Measurements from ENCODE around the gene TPD52L1. TPM values are rescaled to one million over a fixed set of nuclear protein-coding genes. Genes with fewer than 3 reads are reported as not detected.

The TPD52L1 gene
- total RNA-seq, 2 experiments from 2014 or later, result not detected

DNA sequence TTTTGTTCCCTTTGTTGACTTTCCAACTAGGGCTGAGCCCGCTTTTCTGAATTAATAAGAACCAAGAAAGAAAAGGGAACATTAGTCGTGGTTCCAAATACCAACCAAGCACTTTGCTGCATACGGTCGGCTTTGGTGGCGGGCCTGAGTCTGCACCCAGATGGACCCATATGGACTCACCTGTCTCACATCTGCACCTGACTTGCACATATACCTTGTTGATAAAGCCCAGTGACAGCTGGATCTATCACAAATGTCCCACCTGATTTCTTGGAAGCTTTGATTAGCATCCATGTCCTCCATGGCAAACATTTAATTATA, 39.0 kb downstream of the TPD52L1 start:
- Mint-ChIP-seq H3K27me3 (peaks cover 1% of the 10 kb centered on the region), H3K9me3 (no peaks in the 10 kb centered on the region), H3K4me1 (peaks cover 6% of the 10 kb centered on the region), H3K36me3 (ENCODE audit: low read depth) (no peaks in the 10 kb centered on the region), H3K4me3 (no peak overlapping the region), H3K27ac (no peak overlapping the region)
- ChIA-PET POLR2A (no interaction called here), CTCF (interaction anchor here (0.8 to 2.6 kb wide), 10 partner anchors 10 to 567 kb away, joined by 3 to 16 read pairs (median 3); partner anchors contain the start of gene TPD52L1)
- no peak for DNase-seq

DNA sequence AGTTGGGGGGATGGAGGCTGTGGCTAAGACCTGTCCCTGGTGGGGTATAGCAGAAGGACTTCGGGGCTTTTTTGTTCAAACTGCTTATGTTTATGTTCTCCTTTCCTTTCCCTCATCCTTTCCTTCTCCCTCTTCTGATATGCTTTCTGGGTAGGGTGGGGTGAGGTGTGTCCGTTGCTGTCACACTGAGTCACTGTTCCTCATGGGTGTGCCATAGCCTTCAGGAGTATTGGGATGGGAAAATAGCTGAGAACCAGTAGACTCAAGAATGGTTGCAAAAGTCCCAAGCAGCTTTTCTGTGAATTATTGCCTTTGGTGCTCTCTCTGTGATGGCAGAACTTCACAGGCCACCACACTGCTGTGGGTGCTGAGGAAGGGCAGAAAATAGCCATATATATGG, 39.6 kb downstream of the TPD52L1 start:
- no peak for DNase-seq
- Mint-ChIP-seq H3K27me3 (peaks cover 1% of the 10 kb centered on the region), H3K36me3 (ENCODE audit: low read depth) (no peaks in the 10 kb centered on the region), H3K27ac (no peak overlapping the region), H3K9me3 (no peaks in the 10 kb centered on the region), H3K4me3 (no peak overlapping the region), H3K4me1 (peaks cover 6% of the 10 kb centered on the region)
- POLR2A ChIA-PET, result no interaction called here
- CTCF ChIA-PET, result interaction anchor here (0.8 to 2.6 kb wide), 6 partner anchors 9 to 40 kb away, joined by 3 to 16 read pairs (median 8); partner anchors contain the start of gene TPD52L1

DNA sequence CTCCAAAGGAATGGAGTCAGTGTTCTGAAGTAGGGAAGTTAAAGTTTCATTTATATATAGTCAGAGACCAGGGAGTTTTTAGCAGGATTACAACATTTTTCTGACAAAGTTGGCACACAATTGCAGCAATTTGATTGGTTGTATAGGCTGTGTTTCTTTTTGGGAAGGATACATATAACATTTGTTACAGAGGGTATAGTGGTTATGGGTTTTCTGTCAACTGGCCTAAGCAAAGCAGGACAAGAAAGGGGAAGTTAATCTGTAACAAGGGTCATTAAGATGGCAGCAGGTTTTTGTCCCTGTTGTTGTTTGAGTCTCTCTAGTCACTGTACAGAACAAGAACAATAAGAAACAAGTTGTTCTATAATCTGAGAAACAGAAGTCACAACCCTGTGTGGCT, 41.4 kb downstream of the TPD52L1 start:
- peaks cover 6% of the 10 kb centered on the region for H3K4me1 Mint-ChIP-seq
- ChIA-PET CTCF (interaction anchor here (1.6 kb wide), 1 partner anchor 41 kb away, joined by 3 read pairs; the partner anchor contains the start of gene TPD52L1), POLR2A (no interaction called here)
- no peak overlapping the region for H3K27ac Mint-ChIP-seq
- no peaks in the 10 kb centered on the region for H3K36me3 Mint-ChIP-seq (ENCODE audit: low read depth)
- no peaks in the 10 kb centered on the region for H3K9me3 Mint-ChIP-seq
- no peak for DNase-seq
- H3K27me3 Mint-ChIP-seq, result peaks cover 1% of the 10 kb centered on the region
- no peak overlapping the region for H3K4me3 Mint-ChIP-seq

DNA sequence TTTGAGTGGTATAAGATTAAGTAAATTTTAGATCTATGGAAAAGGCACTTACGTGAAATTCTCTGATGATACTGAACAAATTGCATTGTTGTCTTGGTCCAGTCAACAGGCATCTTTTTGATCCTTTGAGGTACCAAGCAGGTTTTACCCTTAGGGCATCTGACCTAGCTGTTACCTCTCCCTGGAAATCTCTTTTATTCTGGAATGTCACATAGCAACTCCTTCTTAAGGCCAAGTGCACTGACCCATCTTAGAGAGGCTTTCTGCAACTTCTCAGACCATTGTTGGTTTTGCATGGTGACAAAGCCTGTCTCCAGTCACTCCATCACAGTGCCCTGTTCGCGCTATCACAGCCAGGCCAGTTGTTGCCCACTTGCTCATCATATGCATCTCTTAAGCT, 42.0 kb downstream of the TPD52L1 start:
- Mint-ChIP-seq H3K4me1 (peaks cover 6% of the 10 kb centered on the region), H3K9me3 (no peaks in the 10 kb centered on the region), H3K4me3 (no peak overlapping the region), H3K36me3 (ENCODE audit: low read depth) (no peaks in the 10 kb centered on the region), H3K27ac (no peak overlapping the region), H3K27me3 (peaks cover 1% of the 10 kb centered on the region)
- ChIA-PET CTCF (interaction anchor here (1.6 kb wide), 1 partner anchor 42 kb away, joined by 3 read pairs; the partner anchor contains the start of gene TPD52L1), POLR2A (no interaction called here)
- DNase-seq, result no peak

DNA sequence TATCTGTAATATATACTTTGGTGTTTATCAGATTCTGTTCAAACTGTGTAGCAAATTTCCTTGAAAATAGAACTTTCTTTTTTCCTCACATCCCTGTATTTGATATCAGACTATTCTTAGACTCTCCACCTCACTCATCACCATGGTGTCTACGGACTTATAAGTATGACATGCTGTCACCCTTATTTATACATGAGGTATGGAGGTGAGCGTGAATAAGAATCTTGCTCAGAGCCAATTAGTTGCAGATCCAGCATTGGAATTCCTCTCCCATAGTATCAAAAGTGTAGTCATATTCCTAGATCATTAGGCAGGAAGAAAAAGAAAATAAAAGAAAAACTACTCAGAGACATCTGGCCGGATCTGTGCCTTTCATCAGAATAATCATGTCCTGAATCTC, 43.0 kb downstream of the TPD52L1 start:
- H3K9me3 Mint-ChIP-seq, result no peaks in the 10 kb centered on the region
- CTCF ChIA-PET, result no interaction called here
- H3K27ac Mint-ChIP-seq, result no peak overlapping the region

DNA sequence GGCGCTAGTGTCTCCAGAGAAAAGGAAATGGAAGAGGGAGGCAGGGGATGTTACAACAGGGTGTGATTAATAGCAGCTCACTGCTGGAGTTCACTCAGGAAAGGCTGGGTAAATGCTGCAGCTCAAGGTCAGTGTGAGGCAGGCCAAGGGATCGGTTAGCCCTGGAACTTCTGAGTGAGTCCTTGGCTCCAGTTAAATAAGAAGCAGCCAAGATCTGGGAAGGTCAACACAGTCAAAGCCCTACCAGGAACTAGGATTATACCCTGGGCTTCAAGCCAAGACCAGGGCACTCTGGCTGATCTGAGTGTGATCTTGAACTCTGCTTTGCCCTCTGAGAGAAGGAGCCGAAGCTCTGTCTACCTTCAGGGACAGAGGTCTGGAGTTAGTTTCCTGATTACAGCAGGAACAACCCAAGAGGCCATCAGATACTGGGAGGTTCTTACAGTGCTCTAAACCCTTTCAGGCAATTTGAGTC, 44.3 kb downstream of the TPD52L1 start:
- DNase-seq, result no peak
- no peaks in the 10 kb centered on the region for H3K9me3 Mint-ChIP-seq
- no peak overlapping the region for H3K4me3 Mint-ChIP-seq
- H3K27me3 Mint-ChIP-seq, result peaks cover 1% of the 10 kb centered on the region
- CTCF ChIA-PET, result interaction anchor here (1.2 kb wide), 1 partner anchor 11 kb away, joined by 3 read pairs; no protein-coding TSS in a partner anchor
- POLR2A ChIA-PET, result no interaction called here
- no peaks in the 10 kb centered on the region for H3K4me1 Mint-ChIP-seq
- no peaks in the 10 kb centered on the region for H3K36me3 Mint-ChIP-seq (ENCODE audit: low read depth)
- no peak overlapping the region for H3K27ac Mint-ChIP-seq

More for the DNA sequence above, 43.0 kb downstream of the TPD52L1 start:
- H3K4me1 Mint-ChIP-seq, result peaks cover 6% of the 10 kb centered on the region
- no peak for DNase-seq
- POLR2A ChIA-PET, result no interaction called here
- no peak overlapping the region for H3K4me3 Mint-ChIP-seq
- H3K36me3 Mint-ChIP-seq (ENCODE audit: low read depth), result no peaks in the 10 kb centered on the region
- H3K27me3 Mint-ChIP-seq, result peaks cover 1% of the 10 kb centered on the region

DNA sequence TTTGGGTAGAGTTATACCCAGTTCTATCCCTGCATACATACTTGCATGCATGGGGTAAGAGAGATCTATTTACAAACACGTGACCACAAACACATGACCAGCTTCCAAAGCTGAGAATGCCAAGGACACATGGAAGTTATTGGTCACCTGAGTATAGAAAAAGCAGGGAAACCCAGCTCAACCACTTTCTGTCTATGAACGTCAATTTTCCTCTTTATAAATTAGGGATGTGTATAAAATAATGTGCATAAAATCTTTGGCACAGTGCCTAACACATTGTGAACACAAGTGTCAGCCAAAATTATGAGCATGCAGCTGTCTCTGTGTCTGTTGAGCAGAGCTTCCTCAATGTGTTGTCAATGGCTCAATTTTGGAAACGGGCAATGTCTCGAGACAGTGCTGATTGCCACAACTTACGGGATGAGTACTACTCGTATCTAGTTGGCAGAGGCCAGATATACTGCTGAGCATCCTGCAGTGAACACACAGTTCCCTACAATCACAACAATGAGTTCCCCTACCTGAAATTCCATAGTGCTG, 44.9 kb downstream of the TPD52L1 start:
- H3K9me3 Mint-ChIP-seq, result no peaks in the 10 kb centered on the region
- no peaks in the 10 kb centered on the region for H3K4me1 Mint-ChIP-seq
- no peak overlapping the region for H3K4me3 Mint-ChIP-seq
- ChIA-PET POLR2A (no interaction called here), CTCF (interaction anchor here (1.2 kb wide), 1 partner anchor 12 kb away, joined by 3 read pairs; no protein-coding TSS in a partner anchor)
- no peaks in the 10 kb centered on the region for H3K36me3 Mint-ChIP-seq (ENCODE audit: low read depth)
- no peak overlapping the region for H3K27ac Mint-ChIP-seq
- no peak for DNase-seq
- peaks cover 1% of the 10 kb centered on the region for H3K27me3 Mint-ChIP-seq

DNA sequence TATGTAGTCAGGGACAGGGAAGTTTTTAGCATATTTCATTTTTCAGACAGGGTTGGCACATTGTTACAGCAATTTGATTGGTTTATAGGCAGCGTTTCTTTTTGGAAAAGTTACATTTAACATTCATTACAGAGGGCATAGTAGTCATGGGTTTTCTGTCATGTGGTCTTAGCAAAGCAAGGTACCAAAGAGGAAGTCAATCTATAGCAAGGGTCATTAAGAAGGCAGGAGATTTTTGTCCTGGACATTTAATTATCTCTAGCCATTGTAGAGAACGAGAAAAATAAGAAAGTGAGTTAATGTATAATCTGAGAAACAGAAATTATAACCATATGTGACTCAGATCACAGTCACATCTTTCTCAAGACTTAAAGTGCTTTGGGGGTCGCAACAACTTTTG, 47.4 kb downstream of the TPD52L1 start:
- no peaks in the 10 kb centered on the region for H3K36me3 Mint-ChIP-seq (ENCODE audit: low read depth)
- POLR2A ChIA-PET, result no interaction called here
- H3K4me3 Mint-ChIP-seq, result no peak overlapping the region
- no peak overlapping the region for H3K27ac Mint-ChIP-seq
- peaks cover 1% of the 10 kb centered on the region for H3K27me3 Mint-ChIP-seq
- DNase-seq, result no peak
- CTCF ChIA-PET, result no interaction called here
- H3K4me1 Mint-ChIP-seq, result no peaks in the 10 kb centered on the region
- H3K9me3 Mint-ChIP-seq, result no peaks in the 10 kb centered on the region

DNA sequence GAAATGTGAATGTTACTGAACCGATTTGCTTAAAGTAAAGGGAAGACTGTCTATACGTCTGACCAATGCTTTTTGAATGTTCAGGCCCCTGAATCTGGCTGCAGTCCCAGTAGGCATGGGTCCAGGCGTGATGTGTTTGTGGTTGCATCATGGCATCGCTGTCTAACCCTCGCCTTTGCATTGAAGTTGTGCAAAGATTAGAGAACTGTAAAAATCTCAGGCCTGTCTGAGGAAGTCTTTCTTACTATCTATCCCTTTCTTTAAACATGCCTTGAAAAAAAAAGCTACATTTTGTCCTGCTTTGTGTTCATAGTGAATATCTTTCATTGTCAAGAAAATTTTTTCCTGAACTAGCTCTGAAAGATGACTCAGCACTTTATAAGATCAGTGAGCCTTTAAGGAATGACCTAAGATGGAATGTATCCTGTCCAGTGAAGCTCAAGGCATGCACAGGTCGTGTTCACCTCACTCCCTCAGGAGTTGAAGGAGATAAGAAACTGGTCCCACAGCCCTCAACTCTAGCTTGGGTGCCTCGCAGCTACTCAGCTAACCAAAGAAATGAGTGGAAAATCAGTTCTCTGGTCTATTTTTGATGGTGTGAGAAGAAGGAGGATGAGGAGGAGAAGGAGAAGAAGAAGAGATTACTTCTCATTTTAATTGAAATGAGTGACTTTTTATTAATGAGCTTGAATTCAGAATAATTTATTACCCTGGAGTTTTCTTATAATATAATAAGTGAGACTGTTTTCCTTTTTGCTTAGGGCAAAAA, 48.6 kb downstream of the TPD52L1 start:
- Mint-ChIP-seq H3K27ac (no peak overlapping the region), H3K4me1 (no peaks in the 10 kb centered on the region), H3K36me3 (ENCODE audit: low read depth) (no peaks in the 10 kb centered on the region), H3K9me3 (no peaks in the 10 kb centered on the region), H3K27me3 (no peaks in the 10 kb centered on the region), H3K4me3 (no peak overlapping the region)
- CTCF ChIA-PET, result interaction anchor here (0.6 to 0.7 kb wide), 2 partner anchors 9 to 369 kb away, joined by 3 to 9 read pairs; no protein-coding TSS in a partner anchor
- POLR2A ChIA-PET, result no interaction called here
- no peak for DNase-seq

DNA sequence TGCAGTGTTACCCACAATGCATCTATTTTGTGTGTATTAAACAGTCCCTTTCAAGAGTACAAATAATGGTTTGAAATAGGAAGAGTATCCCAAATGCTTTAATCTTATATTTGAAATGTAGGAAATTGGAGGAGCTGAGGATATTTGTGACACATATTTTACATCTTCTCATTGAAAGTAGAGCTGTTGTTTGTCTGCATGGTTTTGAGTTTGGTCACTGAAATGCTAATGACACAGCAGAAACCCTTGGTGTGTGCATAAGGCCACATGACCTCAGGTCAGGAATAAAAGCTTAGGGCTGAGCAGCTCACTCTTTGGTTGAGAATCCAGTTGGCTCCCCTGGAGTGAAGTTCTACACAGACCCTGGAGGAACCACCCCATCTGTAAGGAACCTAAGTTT, 49.8 kb downstream of the TPD52L1 start:
- Mint-ChIP-seq H3K27me3 (no peaks in the 10 kb centered on the region), H3K36me3 (ENCODE audit: low read depth) (no peaks in the 10 kb centered on the region), H3K4me1 (no peaks in the 10 kb centered on the region), H3K27ac (no peak overlapping the region), H3K4me3 (no peak overlapping the region), H3K9me3 (no peaks in the 10 kb centered on the region)
- POLR2A ChIA-PET, result no interaction called here
- DNase-seq, result no peak
- CTCF ChIA-PET, result interaction anchor here (1.3 kb wide), 1 partner anchor 11 kb away, joined by 6 read pairs; no protein-coding TSS in a partner anchor

DNA sequence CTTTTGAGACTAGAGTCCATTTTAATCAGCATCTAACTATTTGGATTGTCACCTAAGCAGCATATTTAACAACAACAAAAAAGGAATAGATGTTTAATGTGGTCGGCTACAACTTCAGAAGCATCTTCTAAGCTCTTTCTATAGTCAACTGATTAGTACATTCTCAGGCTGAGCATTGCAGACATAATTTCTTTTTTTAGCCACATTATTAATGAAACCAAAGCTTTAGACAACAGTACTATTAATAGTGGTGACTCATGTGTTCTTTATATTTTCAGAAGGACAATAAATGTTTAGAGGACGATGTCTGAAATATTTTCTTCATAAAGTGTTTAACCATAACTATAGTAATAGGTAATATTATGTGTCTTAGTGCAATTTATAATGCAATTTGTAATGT, 52.4 kb downstream of the TPD52L1 start:
- H3K4me1 Mint-ChIP-seq, result no peaks in the 10 kb centered on the region
- DNase-seq, result no peak
- no peaks in the 10 kb centered on the region for H3K27me3 Mint-ChIP-seq
- H3K27ac Mint-ChIP-seq, result no peak overlapping the region
- POLR2A ChIA-PET, result no interaction called here
- no peaks in the 10 kb centered on the region for H3K36me3 Mint-ChIP-seq (ENCODE audit: low read depth)
- CTCF ChIA-PET, result no interaction called here
- no peak overlapping the region for H3K4me3 Mint-ChIP-seq
- H3K9me3 Mint-ChIP-seq, result no peaks in the 10 kb centered on the region

DNA sequence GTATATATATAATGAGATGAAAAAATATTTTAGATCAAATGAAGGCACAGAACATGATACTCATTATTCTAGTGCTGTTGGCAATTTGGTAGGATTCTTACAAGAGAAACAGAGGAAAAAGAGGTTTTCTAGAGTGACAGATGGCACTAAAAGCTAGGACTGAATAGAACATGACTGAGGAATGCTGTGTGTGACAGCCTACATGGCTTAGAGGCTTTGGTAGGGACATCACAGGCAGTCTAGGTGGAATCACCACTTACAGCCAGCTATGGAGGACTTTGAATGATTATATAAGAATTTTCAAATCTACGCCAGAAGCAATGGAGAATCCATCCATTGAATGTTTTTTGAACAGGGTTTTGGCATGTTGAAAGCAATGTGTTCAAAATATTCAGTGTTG, 52.8 kb downstream of the TPD52L1 start:
- Mint-ChIP-seq H3K4me1 (no peaks in the 10 kb centered on the region), H3K27me3 (no peaks in the 10 kb centered on the region), H3K4me3 (no peak overlapping the region), H3K36me3 (ENCODE audit: low read depth) (no peaks in the 10 kb centered on the region), H3K9me3 (no peaks in the 10 kb centered on the region), H3K27ac (no peak overlapping the region)
- no peak for DNase-seq
- ChIA-PET POLR2A (no interaction called here), CTCF (no interaction called here)

DNA sequence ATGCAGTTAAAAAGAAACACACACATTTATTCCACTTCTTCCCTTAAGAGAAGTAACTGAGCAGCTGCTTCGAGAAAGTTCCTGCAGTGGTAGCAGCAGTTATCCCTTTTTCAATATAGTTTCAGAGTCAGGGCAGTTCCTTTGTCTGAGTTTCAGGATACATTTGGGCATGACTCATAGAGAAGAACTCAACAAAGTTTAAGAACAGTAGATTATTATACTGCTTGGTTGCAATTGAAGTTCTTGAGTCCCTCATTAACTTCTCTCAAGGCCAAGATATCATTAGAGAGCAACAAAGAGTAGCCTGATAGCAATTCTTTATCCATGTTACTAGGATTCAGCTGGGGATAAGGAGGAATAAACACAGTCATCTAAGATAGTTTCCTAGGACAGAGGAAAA, 54.4 kb downstream of the TPD52L1 start:
- CTCF ChIA-PET, result interaction anchor here (0.6 kb wide), 1 partner anchor 15 kb away, joined by 3 read pairs; no protein-coding TSS in a partner anchor
- POLR2A ChIA-PET, result no interaction called here
- Mint-ChIP-seq H3K27me3 (no peaks in the 10 kb centered on the region), H3K4me1 (no peaks in the 10 kb centered on the region), H3K36me3 (ENCODE audit: low read depth) (no peaks in the 10 kb centered on the region), H3K4me3 (no peak overlapping the region), H3K9me3 (no peaks in the 10 kb centered on the region), H3K27ac (no peak overlapping the region)
- DNase-seq, result no peak

Measured in activated CD4-positive, alpha-beta memory T cell treated with anti-CD3 and anti-CD28 coated beads, Interleukin-2, amount 10 ng/mL, durations not matched to agents 7 days and 5 days (primary cell).